GM19193 (cell line): ENCODE results near the gene KAT6B.

Experiments
- POLR2A ChIP-seq: IDR thresholded peaks from 4 replicates; pipeline ENCODE4 v1.6.1; 2011; ENCODE audit not compliant: insufficient read depth, insufficient read length; ENCODE audit errors: extremely low read depth

Gene KAT6B

GRCh38 chr10:74967911-74968666, 141.7 kb downstream of the KAT6B start:
- TF ChIP-seq POLR2A, result no peak

GRCh38 chr10:74968667-74969061, 142.3 kb downstream of the KAT6B start:
- no peak for TF ChIP-seq POLR2A

GRCh38 chr10:74969093-74969492, 142.7 kb downstream of the KAT6B start:
- no peak for TF ChIP-seq POLR2A

- no peak for TF ChIP-seq POLR2A
Observed at GRCh38 chr10:74969530-74969929, 143.1 kb downstream of the KAT6B start.

GRCh38 chr10:74973741-74974392, 147.5 kb downstream of the KAT6B start:
- TF ChIP-seq POLR2A, result no peak

GRCh38 chr10:74975758-74976157, 149.4 kb downstream of the KAT6B start:
- TF ChIP-seq POLR2A, result no peak

- no peak for TF ChIP-seq POLR2A
Observed at GRCh38 chr10:74976565-74976964, 150.2 kb downstream of the KAT6B start.

GRCh38 chr10:74977072-74977471, 150.7 kb downstream of the KAT6B start:
- no peak for TF ChIP-seq POLR2A

- TF ChIP-seq POLR2A, result no peak
Observed at GRCh38 chr10:74977913-74978847, 151.8 kb downstream of the KAT6B start.

- TF ChIP-seq POLR2A, result no peak
Observed at GRCh38 chr10:74981831-74982633, 155.6 kb downstream of the KAT6B start.

- no peak for TF ChIP-seq POLR2A
Observed at GRCh38 chr10:74982634-74982982, 156.2 kb downstream of the KAT6B start.

GRCh38 chr10:74983383-74983782, 157.0 kb downstream of the KAT6B start:
- no peak for TF ChIP-seq POLR2A

- no peak for TF ChIP-seq POLR2A
Observed at GRCh38 chr10:74987339-74988053, 161.1 kb downstream of the KAT6B start.

GRCh38 chr10:74988054-74988775, 161.8 kb downstream of the KAT6B start:
- TF ChIP-seq POLR2A, result no peak
